Astrocyte (in vitro differentiated cells and primary cell): ENCODE results near the gene NRG3.

Source experiments
- CTCF ChIP-seq: IDR thresholded peaks from 2 replicates; pipeline ENCODE4 v1.5.1; 2011; ENCODE audit warnings: low read depth, mild to moderate bottlenecking, inconsistent platforms, low read length, moderate library complexity; ENCODE audit not compliant: insufficient read depth
- EZH2 ChIP-seq: IDR thresholded peaks from 2 replicates; pipeline ENCODE4 v1.6.1; 2012; ENCODE audit warnings: mild to moderate bottlenecking, low read length, inconsistent platforms; ENCODE audit not compliant: insufficient read depth

DNA sequence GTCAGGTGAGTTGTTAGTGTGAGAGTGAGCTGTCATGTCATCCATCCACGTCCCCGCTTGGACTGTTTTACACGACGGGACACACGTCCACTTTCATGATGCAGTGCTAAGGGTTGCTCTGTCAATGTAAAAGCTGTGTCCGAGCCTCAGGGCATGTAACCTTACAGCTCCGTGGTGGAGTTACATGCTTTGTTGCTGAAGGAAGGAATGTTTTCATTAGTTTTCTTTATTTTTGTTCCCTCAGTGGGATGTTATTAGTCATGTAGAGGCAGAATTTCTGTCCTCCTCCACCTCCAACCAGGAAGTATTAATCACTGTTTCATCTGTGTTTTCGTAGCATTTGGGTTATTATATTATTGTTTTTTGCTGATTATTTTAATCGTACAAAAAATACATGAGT lies 88.6 kb downstream of the NRG3 start:
- no peak for TF ChIP-seq CTCF
- no peak for TF ChIP-seq EZH2
